Loucy (cell line): ENCODE results near the gene ZNF500.

Experiments used
- EZH2phosphoT487 ChIP-seq: fragments of 200-600 bp; IDR thresholded peaks from 2 replicates; pipeline ENCODE4 v1.6.1; 2018; ENCODE audit warnings: antibody characterized with exemption, mild to moderate bottlenecking, moderate library complexity, borderline replicate concordance
- TF ChIP-seq, protein P1 (sequence below): fragments of 200-600 bp; sonication (generic); conservative IDR thresholded peaks from 2 replicates; pipeline ENCODE4 v1.5.1; 2014; ENCODE audit warnings: mild to moderate bottlenecking, antibody characterized with exemption, low read length

DNA sequence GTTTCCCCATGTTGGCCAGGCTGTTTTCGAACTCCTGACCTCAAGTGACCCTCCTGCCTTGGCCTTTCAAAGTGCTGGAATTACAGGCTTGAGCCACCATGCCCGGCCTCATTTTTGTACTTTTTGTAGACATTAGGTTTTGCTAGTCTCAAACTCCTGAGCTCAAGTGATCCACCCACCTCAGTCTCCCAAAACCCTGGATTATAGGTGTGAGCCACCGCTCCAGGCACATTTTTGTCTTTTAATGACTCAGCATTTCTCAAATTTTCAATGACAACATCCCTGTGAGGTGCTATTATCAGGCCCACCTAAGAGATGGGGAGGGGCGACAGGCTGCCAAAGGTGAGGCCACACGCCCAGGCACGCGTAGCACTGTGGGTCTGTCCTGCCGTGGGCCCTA lies 20.1 kb upstream of the ZNF500 start:
- TF ChIP-seq, protein P1, sequence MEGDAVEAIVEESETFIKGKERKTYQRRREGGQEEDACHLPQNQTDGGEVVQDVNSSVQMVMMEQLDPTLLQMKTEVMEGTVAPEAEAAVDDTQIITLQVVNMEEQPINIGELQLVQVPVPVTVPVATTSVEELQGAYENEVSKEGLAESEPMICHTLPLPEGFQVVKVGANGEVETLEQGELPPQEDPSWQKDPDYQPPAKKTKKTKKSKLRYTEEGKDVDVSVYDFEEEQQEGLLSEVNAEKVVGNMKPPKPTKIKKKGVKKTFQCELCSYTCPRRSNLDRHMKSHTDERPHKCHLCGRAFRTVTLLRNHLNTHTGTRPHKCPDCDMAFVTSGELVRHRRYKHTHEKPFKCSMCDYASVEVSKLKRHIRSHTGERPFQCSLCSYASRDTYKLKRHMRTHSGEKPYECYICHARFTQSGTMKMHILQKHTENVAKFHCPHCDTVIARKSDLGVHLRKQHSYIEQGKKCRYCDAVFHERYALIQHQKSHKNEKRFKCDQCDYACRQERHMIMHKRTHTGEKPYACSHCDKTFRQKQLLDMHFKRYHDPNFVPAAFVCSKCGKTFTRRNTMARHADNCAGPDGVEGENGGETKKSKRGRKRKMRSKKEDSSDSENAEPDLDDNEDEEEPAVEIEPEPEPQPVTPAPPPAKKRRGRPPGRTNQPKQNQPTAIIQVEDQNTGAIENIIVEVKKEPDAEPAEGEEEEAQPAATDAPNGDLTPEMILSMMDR, result no peak
- TF ChIP-seq EZH2phosphoT487, result no peak
